GM18505 (cell line): ENCODE data around the gene ARHGAP12.
"Not testable (repeated sequence)": the region's sequence is repeated elsewhere in the genome, so short reads cannot be mapped to it uniquely, and the experiment has no call there.

Experiments used
- ATAC-seq: cut with Tn5 transposase; IDR thresholded peaks from one replicate; pipeline ENCODE4 v1.9.1; 2021; ENCODE audit not compliant: unreplicated experiment
- POLR2A ChIP-seq: IDR thresholded peaks from 4 replicates; pipeline ENCODE4 v1.6.1; 2011; ENCODE audit warnings: borderline replicate concordance; ENCODE audit not compliant: insufficient read depth, insufficient read length; ENCODE audit errors: extremely low read depth

ARHGAP12 gene

GRCh38 chr10:31906039-31906438, 22.6 kb downstream of the ARHGAP12 start:
- no peak for ATAC-seq

GRCh38 chr10:31905586-31905985, 23.0 kb downstream of the ARHGAP12 start:
- no peak for TF ChIP-seq POLR2A
- ATAC-seq: no peak

More at GRCh38 chr10:31906039-31906438, 22.6 kb downstream of the ARHGAP12 start:
- no peak for TF ChIP-seq POLR2A

GRCh38 chr10:31902625-31903024, 26.0 kb downstream of the ARHGAP12 start:
- no peak for ATAC-seq
- TF ChIP-seq POLR2A: no peak

- no peak for ATAC-seq
- no peak for TF ChIP-seq POLR2A
Observed at GRCh38 chr10:31897506-31897905, 31.1 kb downstream of the ARHGAP12 start.

- no peak for TF ChIP-seq POLR2A
- ATAC-seq: no peak
Observed at GRCh38 chr10:31896968-31897384, 31.7 kb downstream of the ARHGAP12 start.

GRCh38 chr10:31895722-31896121, 32.9 kb downstream of the ARHGAP12 start:
- not testable (repeated sequence) for ATAC-seq

GRCh38 chr10:31888442-31888841, 40.2 kb downstream of the ARHGAP12 start:
- ATAC-seq: no peak
- no peak for TF ChIP-seq POLR2A

- ATAC-seq: no peak
- TF ChIP-seq POLR2A: no peak
Observed at GRCh38 chr10:31887850-31888249, 40.8 kb downstream of the ARHGAP12 start.

GRCh38 chr10:31886885-31887284, 41.7 kb downstream of the ARHGAP12 start:
- TF ChIP-seq POLR2A: no peak
- no peak for ATAC-seq

- TF ChIP-seq POLR2A: no peak
- ATAC-seq: no peak
Observed at GRCh38 chr10:31885971-31886370, 42.7 kb downstream of the ARHGAP12 start.

GRCh38 chr10:31884386-31884785, 44.2 kb downstream of the ARHGAP12 start:
- no peak for ATAC-seq
- no peak for TF ChIP-seq POLR2A

GRCh38 chr10:31883397-31883796, 45.2 kb downstream of the ARHGAP12 start:
- ATAC-seq: no peak
- no peak for TF ChIP-seq POLR2A

- no peak for TF ChIP-seq POLR2A
- ATAC-seq: no peak
Observed at GRCh38 chr10:31878486-31878885, 50.1 kb downstream of the ARHGAP12 start.

- no peak for TF ChIP-seq POLR2A
- no peak for ATAC-seq
Observed at GRCh38 chr10:31876652-31877352, 51.8 kb downstream of the ARHGAP12 start.

- TF ChIP-seq POLR2A: no peak
- ATAC-seq: no peak
Observed at GRCh38 chr10:31875608-31876007, 53.0 kb downstream of the ARHGAP12 start.
